C4-2B (cell line): ENCODE measurements around the gene KDM1A.
"Not testable (repeated sequence)": the region's sequence is repeated elsewhere in the genome, so short reads cannot be mapped to it uniquely, and the experiment has no call there.

Experiments used
- ZFX ChIP-seq: fragments of 450-650 bp; IDR thresholded peaks from 2 replicates; pipeline ENCODE4 v1.6.1; 2017
- TF ChIP-seq, protein P1 (sequence below): fragments of 450-650 bp; conservative IDR thresholded peaks from 2 replicates; pipeline ENCODE4 v1.5.1; 2017; ENCODE audit warnings: mild to moderate bottlenecking

DNA sequence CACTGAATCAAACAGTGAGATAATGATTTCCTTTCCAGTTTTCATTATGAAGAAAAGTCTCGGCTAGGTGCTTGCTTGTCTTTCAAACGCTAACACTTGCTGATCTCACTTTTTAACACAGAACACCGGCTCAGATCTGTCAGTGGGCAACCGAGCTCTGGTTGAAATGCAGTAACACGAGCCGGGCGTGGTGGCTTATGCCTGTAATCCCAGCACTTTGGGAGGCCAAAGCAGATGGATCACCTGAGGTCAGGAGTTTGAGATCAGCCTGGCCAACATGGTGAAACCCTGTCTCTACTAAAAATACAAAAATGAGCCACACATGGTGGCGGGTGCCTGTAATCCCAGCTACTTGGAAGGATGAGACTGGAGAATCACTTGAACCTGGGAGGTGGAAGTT lies 9.2 kb upstream of the KDM1A start:
- TF ChIP-seq, protein P1, sequence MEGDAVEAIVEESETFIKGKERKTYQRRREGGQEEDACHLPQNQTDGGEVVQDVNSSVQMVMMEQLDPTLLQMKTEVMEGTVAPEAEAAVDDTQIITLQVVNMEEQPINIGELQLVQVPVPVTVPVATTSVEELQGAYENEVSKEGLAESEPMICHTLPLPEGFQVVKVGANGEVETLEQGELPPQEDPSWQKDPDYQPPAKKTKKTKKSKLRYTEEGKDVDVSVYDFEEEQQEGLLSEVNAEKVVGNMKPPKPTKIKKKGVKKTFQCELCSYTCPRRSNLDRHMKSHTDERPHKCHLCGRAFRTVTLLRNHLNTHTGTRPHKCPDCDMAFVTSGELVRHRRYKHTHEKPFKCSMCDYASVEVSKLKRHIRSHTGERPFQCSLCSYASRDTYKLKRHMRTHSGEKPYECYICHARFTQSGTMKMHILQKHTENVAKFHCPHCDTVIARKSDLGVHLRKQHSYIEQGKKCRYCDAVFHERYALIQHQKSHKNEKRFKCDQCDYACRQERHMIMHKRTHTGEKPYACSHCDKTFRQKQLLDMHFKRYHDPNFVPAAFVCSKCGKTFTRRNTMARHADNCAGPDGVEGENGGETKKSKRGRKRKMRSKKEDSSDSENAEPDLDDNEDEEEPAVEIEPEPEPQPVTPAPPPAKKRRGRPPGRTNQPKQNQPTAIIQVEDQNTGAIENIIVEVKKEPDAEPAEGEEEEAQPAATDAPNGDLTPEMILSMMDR = not testable (repeated sequence)
- not testable (repeated sequence) for TF ChIP-seq ZFX
